Neutrophil (primary cell): ENCODE data around the gene ANXA2.

Experiments used
- H3K27ac ChIP-seq: fragments of 200-600 bp; sonication (generic); 2 replicates; pipeline ENCODE4 v1.5.1; 2016; ENCODE audit warnings: mild to moderate bottlenecking, moderate library complexity
- H3K27me3 ChIP-seq: fragments of 200-600 bp; sonication (generic); 2 replicates; pipeline ENCODE4 v1.6.0; 2016; ENCODE audit warnings: mild to moderate bottlenecking
- H3K36me3 ChIP-seq: fragments of 200-600 bp; sonication (generic); 2 replicates; pipeline ENCODE4 v1.5.1; 2017
- H3K4me1 ChIP-seq, 2 experiments: fragments of 200-600 bp in 1 of 2; sonication (generic) in 1 of 2; 1 replicate in 1 of 2; 2 replicates in 1 of 2; pipeline versions ENCODE4 v1.5.1 to v1.6.1; 2013 to 2016; ENCODE audit warnings: low read depth in 1 of 2, low read length in 1 of 2, mild to moderate bottlenecking in 1 of 2, moderate library complexity in 1 of 2; ENCODE audit not compliant: control insufficient read depth in 1 of 2, insufficient read depth in 1 of 2
- H3K4me3 ChIP-seq, 2 experiments: fragments of 200-600 bp in 1 of 2; sonication (generic) in 1 of 2; 1 replicate in 1 of 2; 2 replicates in 1 of 2; pipeline ENCODE4 v1.5.1; 2013 to 2016; ENCODE audit warnings: low read depth in 1 of 2, low read length in 1 of 2, mild to moderate bottlenecking in 1 of 2, moderate library complexity in 1 of 2
- H3K9me3 ChIP-seq: fragments of 200-600 bp; sonication (generic); 2 replicates; pipeline ENCODE4 v1.5.1; 2016
- TF ChIP-seq, protein P1 (sequence below): fragments of 200-600 bp; sonication (generic); IDR thresholded peaks from 2 replicates; pipeline ENCODE4 v1.5.1; 2016; ENCODE audit warnings: antibody characterized with exemption

ANXA2 gene

DNA sequence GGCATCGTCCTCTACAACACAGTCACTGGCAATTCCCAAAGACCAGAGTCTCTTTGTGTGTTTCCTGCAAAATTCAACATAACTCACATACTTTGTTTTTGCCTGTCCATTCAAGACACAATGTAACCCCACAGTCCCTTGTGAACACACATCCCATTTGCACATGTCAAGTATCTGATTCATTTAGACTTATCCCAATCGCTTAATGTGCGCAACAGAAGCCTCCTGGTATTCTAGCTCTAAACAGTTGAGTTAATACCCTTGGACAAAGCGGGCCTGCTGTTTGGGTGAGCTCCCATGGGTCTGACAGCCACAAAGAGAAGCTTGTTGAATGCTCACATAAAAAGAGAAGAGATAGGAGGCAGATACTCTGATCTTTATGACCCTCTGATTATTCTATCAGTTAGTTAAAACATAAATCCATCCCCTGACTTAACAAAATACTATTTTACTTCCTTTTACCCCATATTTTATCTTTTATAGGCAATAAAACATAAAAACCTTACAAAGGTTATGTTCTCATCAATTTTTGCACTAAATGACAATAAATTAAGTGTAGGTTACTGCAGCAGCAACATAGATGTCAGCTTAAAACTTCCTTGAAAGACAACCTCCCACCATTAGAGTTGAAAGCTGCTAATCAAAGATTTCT is 79.4 kb downstream of the ANXA2 start:
- Histone ChIP-seq H3K4me3 (no peak overlapping the region), H3K27ac (no peak overlapping the region), H3K4me1 (no peaks in the 10 kb centered on the region), H3K9me3 (no peaks in the 10 kb centered on the region), H3K27me3 (peaks cover under 1% of the 10 kb centered on the region), H3K36me3 (no peaks in the 10 kb centered on the region)
- TF ChIP-seq, protein P1, sequence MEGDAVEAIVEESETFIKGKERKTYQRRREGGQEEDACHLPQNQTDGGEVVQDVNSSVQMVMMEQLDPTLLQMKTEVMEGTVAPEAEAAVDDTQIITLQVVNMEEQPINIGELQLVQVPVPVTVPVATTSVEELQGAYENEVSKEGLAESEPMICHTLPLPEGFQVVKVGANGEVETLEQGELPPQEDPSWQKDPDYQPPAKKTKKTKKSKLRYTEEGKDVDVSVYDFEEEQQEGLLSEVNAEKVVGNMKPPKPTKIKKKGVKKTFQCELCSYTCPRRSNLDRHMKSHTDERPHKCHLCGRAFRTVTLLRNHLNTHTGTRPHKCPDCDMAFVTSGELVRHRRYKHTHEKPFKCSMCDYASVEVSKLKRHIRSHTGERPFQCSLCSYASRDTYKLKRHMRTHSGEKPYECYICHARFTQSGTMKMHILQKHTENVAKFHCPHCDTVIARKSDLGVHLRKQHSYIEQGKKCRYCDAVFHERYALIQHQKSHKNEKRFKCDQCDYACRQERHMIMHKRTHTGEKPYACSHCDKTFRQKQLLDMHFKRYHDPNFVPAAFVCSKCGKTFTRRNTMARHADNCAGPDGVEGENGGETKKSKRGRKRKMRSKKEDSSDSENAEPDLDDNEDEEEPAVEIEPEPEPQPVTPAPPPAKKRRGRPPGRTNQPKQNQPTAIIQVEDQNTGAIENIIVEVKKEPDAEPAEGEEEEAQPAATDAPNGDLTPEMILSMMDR = no peak

DNA sequence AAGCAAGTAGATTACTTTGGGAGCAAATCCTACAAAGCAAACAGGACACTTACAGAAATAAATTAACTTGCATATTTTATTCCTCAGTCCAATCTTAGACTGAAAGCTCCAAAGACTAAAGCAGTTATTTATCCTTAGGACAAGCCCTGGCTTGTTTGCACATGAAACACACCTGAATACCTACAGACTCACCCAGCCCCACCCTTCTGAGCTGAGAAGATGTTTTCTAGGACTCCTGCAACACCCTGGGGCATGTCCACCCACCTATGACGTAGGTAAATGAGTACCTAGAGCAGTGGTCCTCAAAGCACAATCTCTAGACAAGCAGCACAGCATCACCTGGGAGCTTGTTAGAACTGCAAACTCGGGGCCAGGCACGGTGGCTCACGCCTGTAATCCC is 80.8 kb downstream of the ANXA2 start:
- TF ChIP-seq, protein P1 = no peak
- H3K36me3 ChIP-seq = no peaks in the 10 kb centered on the region
- no peaks in the 10 kb centered on the region for H3K4me1 ChIP-seq
- H3K27ac ChIP-seq = no peak overlapping the region
- H3K4me3 ChIP-seq = no peak overlapping the region
- H3K27me3 ChIP-seq = no peaks in the 10 kb centered on the region
- H3K9me3 ChIP-seq = no peaks in the 10 kb centered on the region

DNA sequence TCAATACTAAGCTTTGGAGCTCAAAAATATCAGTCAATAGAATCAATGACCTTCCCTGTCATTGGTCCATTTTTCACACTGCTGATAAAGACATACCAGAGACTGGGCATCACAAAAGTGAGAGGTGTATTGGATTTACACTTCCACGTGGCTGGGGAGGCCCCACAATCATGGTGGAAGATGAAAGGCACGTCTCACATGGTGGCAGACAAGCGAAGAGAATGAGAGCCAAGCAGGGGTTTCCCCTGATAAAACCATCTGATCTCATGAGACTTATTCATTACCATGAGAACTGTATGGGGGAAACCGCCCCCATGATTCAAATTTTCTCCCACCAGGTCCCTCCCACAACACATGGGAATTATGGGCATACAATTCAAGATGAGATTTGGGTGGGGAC is 81.9 kb downstream of the ANXA2 start:
- TF ChIP-seq, protein P1 = no peak
- Histone ChIP-seq H3K27ac (no peak overlapping the region), H3K9me3 (no peaks in the 10 kb centered on the region)

DNA sequence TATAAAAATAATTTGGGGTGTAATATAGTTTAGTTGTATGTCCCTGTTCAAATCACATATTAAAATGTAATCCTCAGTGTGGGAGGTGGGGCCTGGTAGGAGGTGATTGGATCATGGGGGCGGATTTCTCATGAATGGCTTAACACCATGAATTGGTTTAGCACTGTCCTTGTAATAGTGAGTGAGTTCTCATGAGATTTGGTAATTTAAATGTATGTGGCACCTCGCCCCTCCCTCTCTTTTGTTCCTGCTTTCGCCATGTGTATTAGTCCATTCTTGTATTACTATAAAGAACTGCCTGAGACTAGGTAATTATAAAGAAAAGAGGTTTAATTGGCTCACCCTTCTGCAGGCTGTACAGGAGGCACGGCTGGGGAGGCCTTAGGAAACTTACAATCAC is 83.9 kb downstream of the ANXA2 start:
- no peak overlapping the region for H3K4me3 ChIP-seq
- no peaks in the 10 kb centered on the region for H3K36me3 ChIP-seq
- H3K27me3 ChIP-seq = no peaks in the 10 kb centered on the region
- H3K9me3 ChIP-seq = no peaks in the 10 kb centered on the region
- H3K27ac ChIP-seq = no peak overlapping the region
- H3K4me1 ChIP-seq = no peaks in the 10 kb centered on the region
- TF ChIP-seq, protein P1 = no peak

More for the DNA sequence above, 81.9 kb downstream of the ANXA2 start:
- Histone ChIP-seq H3K4me3 (no peak overlapping the region), H3K4me1 (no peaks in the 10 kb centered on the region), H3K36me3 (no peaks in the 10 kb centered on the region), H3K27me3 (no peaks in the 10 kb centered on the region)

DNA sequence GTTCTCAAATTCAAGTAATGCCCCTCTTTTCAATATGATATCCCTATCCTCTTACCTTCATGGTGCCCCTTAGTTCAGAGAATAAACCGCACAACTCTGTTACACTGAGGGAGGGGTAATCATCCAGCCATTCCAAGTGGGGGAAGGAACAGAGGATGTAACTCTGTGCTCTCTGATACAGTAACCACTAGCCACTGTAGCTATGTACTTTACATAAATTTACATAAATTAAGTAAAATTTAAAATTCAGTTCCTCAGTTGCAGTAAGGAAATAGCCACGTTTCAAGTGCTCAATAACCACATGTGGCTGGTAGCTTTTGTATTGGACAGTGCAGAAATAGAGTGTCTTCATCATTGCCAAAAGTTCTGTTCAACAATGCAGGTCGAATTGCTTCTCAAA is 90.8 kb downstream of the ANXA2 start:
- Histone ChIP-seq H3K4me1 (no peaks in the 10 kb centered on the region), H3K4me3 (no peak overlapping the region), H3K27me3 (no peaks in the 10 kb centered on the region), H3K27ac (no peak overlapping the region), H3K9me3 (no peaks in the 10 kb centered on the region), H3K36me3 (no peaks in the 10 kb centered on the region)
- TF ChIP-seq, protein P1 = no peak
